ENCODE measurements around the gene ZMYND11.

DNA sequence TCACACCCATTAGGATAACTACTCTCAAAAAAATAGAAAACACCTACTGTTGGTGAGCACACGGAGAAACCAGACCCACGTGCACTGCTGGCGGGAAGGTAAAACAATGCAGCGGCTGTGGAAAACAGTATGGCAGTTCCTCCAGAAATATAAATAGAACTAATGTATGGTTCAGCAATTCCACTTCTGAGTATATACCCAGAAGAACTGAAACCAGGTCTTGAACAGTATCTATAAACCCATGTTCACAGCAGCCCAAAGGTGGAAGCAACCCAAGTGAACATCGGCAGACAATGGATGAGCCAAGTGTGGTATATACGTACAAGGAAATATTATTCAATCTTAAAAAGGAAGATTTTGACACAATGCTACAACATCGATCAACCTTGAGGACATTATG, 164.7 kb downstream of the ZMYND11 start:
- TF ChIP-seq POLR2A (IDR thresholded peaks at IDR 0.05) (no peak), EP300 (IDR thresholded peaks at IDR 0.05) (no peak)
- TF ChIP-seq, protein P1, sequence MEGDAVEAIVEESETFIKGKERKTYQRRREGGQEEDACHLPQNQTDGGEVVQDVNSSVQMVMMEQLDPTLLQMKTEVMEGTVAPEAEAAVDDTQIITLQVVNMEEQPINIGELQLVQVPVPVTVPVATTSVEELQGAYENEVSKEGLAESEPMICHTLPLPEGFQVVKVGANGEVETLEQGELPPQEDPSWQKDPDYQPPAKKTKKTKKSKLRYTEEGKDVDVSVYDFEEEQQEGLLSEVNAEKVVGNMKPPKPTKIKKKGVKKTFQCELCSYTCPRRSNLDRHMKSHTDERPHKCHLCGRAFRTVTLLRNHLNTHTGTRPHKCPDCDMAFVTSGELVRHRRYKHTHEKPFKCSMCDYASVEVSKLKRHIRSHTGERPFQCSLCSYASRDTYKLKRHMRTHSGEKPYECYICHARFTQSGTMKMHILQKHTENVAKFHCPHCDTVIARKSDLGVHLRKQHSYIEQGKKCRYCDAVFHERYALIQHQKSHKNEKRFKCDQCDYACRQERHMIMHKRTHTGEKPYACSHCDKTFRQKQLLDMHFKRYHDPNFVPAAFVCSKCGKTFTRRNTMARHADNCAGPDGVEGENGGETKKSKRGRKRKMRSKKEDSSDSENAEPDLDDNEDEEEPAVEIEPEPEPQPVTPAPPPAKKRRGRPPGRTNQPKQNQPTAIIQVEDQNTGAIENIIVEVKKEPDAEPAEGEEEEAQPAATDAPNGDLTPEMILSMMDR (IDR thresholded peaks at IDR 0.05) = no peak

Data from stomach (tissue), 4 donors.